GM23338 (cell line): ENCODE results near the gene PCDH12. TPM values are rescaled to one million over a fixed set of nuclear protein-coding genes. Genes with fewer than 3 reads are reported as not detected.

Experiments
- ATAC-seq: fragments of 200-7000 bp; cut with Tn5 transposase; 3 replicates; pipeline ENCODE4 v1.9.1; 2020
- DNase-seq: peaks from one replicate; pipeline ENCODE4 v3.0.0-alpha.2; 2015; ENCODE audit warnings: low spot score
- H2AFZ ChIP-seq: fragments of 200-600 bp; sonication (generic); 2 replicates; pipeline ENCODE4 v1.8.0; 2016; ENCODE audit warnings: antibody characterized with exemption, mild to moderate bottlenecking, moderate library complexity
- H3F3A ChIP-seq: fragments of 200-600 bp; sonication (generic); replicated peaks from 2 replicates; pipeline ENCODE4 v1.8.0; 2017; ENCODE audit warnings: antibody characterized with exemption, mixed run types, low read depth
- H3K27ac ChIP-seq: fragments of 200-600 bp; sonication (generic); 2 replicates; pipeline ENCODE4 v1.6.1; 2016; ENCODE audit warnings: low read depth
- H3K27me3 ChIP-seq: fragments of 200-600 bp; sonication (generic); 2 replicates; pipeline ENCODE4 v1.8.0; 2016; ENCODE audit warnings: mild to moderate bottlenecking, mixed run types, moderate library complexity; ENCODE audit not compliant: insufficient read depth
- H3K36me3 ChIP-seq: fragments of 200-600 bp; sonication (generic); 2 replicates; pipeline ENCODE4 v1.8.0; 2016; ENCODE audit warnings: mild to moderate bottlenecking; ENCODE audit not compliant: insufficient read depth
- H3K4me1 ChIP-seq: fragments of 200-600 bp; sonication (generic); 2 replicates; pipeline ENCODE4 v1.8.0; 2016; ENCODE audit warnings: mild to moderate bottlenecking, moderate library complexity; ENCODE audit not compliant: insufficient read depth
- H3K4me2 ChIP-seq: fragments of 200-600 bp; sonication (generic); 2 replicates; pipeline ENCODE4 v1.7.1; 2017; ENCODE audit warnings: mixed run types
- H3K4me3 ChIP-seq: fragments of 200-600 bp; sonication (generic); 2 replicates; pipeline ENCODE4 v1.6.1; 2016; ENCODE audit warnings: mixed run types
- H3K79me2 ChIP-seq: fragments of 200-600 bp; sonication (generic); replicated peaks from 2 replicates; pipeline ENCODE4 v1.8.0; 2017; ENCODE audit warnings: mild to moderate bottlenecking; ENCODE audit not compliant: insufficient read depth
- H3K9me2 ChIP-seq: fragments of 200-600 bp; sonication (generic); 2 replicates; pipeline ENCODE4 v1.8.0; 2017; ENCODE audit not compliant: insufficient read depth
- H4K20me1 ChIP-seq: fragments of 200-600 bp; sonication (generic); replicated peaks from 2 replicates; pipeline ENCODE4 v1.8.0; 2017; ENCODE audit warnings: mild to moderate bottlenecking; ENCODE audit not compliant: insufficient read depth
- H3K27ac Mint-ChIP-seq: 2 replicates; pipeline ENCODE4 v1.8.0; 2020; ENCODE audit warnings: inconsistent platforms, mild to moderate bottlenecking, moderate library complexity, mixed read lengths
- H3K27me3 Mint-ChIP-seq: 3 replicates; pipeline ENCODE4 v1.8.0; 2022; ENCODE audit warnings: low read depth, mild to moderate bottlenecking, moderate library complexity, mixed read lengths, inconsistent platforms; ENCODE audit not compliant: insufficient read depth, poor library complexity
- H3K36me3 Mint-ChIP-seq: 3 replicates; pipeline ENCODE4 v1.8.0; 2021; ENCODE audit warnings: low read depth, mild to moderate bottlenecking, inconsistent platforms, moderate library complexity, mixed read lengths
- H3K4me1 Mint-ChIP-seq: 3 replicates; pipeline ENCODE4 v1.8.0; 2020; ENCODE audit warnings: mild to moderate bottlenecking, inconsistent platforms, mixed read lengths
- H3K4me3 Mint-ChIP-seq: 3 replicates; pipeline ENCODE4 v1.8.0; 2021; ENCODE audit warnings: moderate library complexity, mild to moderate bottlenecking, inconsistent platforms, mixed read lengths
- H3K9me3 Mint-ChIP-seq: 3 replicates; pipeline ENCODE4 v1.8.0; 2020; ENCODE audit warnings: moderate library complexity, mild to moderate bottlenecking, inconsistent platforms, mixed read lengths
- CREB1 ChIP-seq: fragments of 250-450 bp; sonication (Bioruptor Pico); IDR thresholded peaks from 2 replicates; pipeline ENCODE4 v1.5.0; 2020; ENCODE audit warnings: low read depth, mild to moderate bottlenecking, moderate library complexity
- EZH2 ChIP-seq: fragments of 200-600 bp; sonication (generic); IDR thresholded peaks from one replicate; pipeline ENCODE4 v1.8.0; 2017; ENCODE audit warnings: antibody characterized with exemption, mild to moderate bottlenecking, low read depth; ENCODE audit not compliant: unreplicated experiment
- EZH2phosphoT487 ChIP-seq: fragments of 200-600 bp; sonication (generic); IDR thresholded peaks from one replicate; pipeline ENCODE4 v1.8.1; 2018; ENCODE audit warnings: antibody characterized with exemption; ENCODE audit not compliant: unreplicated experiment
- JUNB ChIP-seq: IDR thresholded peaks from one replicate; pipeline ENCODE4 v1.6.1; 2016; ENCODE audit warnings: antibody characterized with exemption; ENCODE audit not compliant: unreplicated experiment
- NANOG ChIP-seq: IDR thresholded peaks from 2 replicates; pipeline ENCODE4 v1.6.1; 2016; ENCODE audit warnings: antibody characterized with exemption, borderline replicate concordance
- REST ChIP-seq: IDR thresholded peaks from one replicate; pipeline ENCODE4 v1.6.1; 2018; ENCODE audit warnings: antibody characterized with exemption; ENCODE audit not compliant: unreplicated experiment
- STAT1 ChIP-seq: IDR thresholded peaks from one replicate; pipeline ENCODE4 v1.6.1; 2016; ENCODE audit warnings: antibody characterized with exemption; ENCODE audit not compliant: unreplicated experiment
- ZNF331 ChIP-seq: fragments of 250-450 bp; sonication (Bioruptor Pico); IDR thresholded peaks from 2 replicates; pipeline ENCODE4 v1.5.0; 2020; ENCODE audit warnings: low read depth, mild to moderate bottlenecking, moderate library complexity
- ZNF462 ChIP-seq: fragments of 250-450 bp; sonication (Bioruptor Pico); IDR thresholded peaks from 2 replicates; pipeline ENCODE4 v1.5.0; 2020; ENCODE audit warnings: mild to moderate bottlenecking, moderate library complexity
- polyA plus RNA-seq: library from polyadenylated mRNA; unstranded; fragments of >200 nt; fragmentation: Nextera tagmentation; extraction: Ambion mirVana; gene quantifications from 2 replicates; pipeline ENCODE4 v1.2.1, GENCODE V29; 2016
- total RNA-seq: library from RNA; depleted of rRNA; stranded (reverse); fragments of >200 nt; shearing (Covaris generic); gene quantifications from 2 replicates; pipeline ENCODE4 v1.2.3, GENCODE V29; 2014

PCDH12 gene
- total and polyA plus RNA-seq, 2 experiments from 2014 or later, result 0.14 to 0.29 TPM

- peaks cover 37% of the 10 kb centered on the region for H3K36me3 ChIP-seq
- H3K36me3 Mint-ChIP-seq, result peaks cover 80% of the 10 kb centered on the region
- no peaks in the 10 kb centered on the region for H3K9me2 ChIP-seq
- TF ChIP-seq EZH2 (no peak), CREB1 (CRISPR knock-in tag) (no peak), ZNF331 (CRISPR knock-in tag) (no peak), REST (no peak), JUNB (no peak), EZH2phosphoT487 (no peak), ZNF462 (CRISPR knock-in tag) (no peak), NANOG (no peak), STAT1 (no peak)
- no peaks in the 10 kb centered on the region for H3K27me3 ChIP-seq
- ATAC-seq, result no peak
- peaks cover 5% of the 10 kb centered on the region; the same call in 1 of the 2 replicates for H3F3A ChIP-seq
- no peaks in the 10 kb centered on the region; the same call in 1 of the 2 replicates for H3K79me2 ChIP-seq
- peaks cover 3% of the 10 kb centered on the region for H4K20me1 ChIP-seq
- H2AFZ ChIP-seq, result no peak overlapping the region
- H3K4me3 Mint-ChIP-seq, result no peak overlapping the region
- DNase-seq, result no peak
- peaks cover 4% of the 10 kb centered on the region for H3K27me3 Mint-ChIP-seq
- no peaks in the 10 kb centered on the region for H3K9me3 Mint-ChIP-seq
- no peak overlapping the region for H3K4me3 ChIP-seq
- H3K4me2 ChIP-seq, result no peak overlapping the region
- no peak overlapping the region for H3K27ac ChIP-seq
- no peaks in the 10 kb centered on the region for H3K4me1 ChIP-seq
- H3K27ac Mint-ChIP-seq, result no peak overlapping the region
- H3K4me1 Mint-ChIP-seq, result peaks cover 4% of the 10 kb centered on the region; the same call in 1 of the 3 replicates
Observed at GRCh38 chr5:141931694-141932093, 26.3 kb downstream of the PCDH12 start.
